Lower leg skin (tissue), 3 donors: ENCODE measurements around the gene STARD3.

Experiments
- CTCF ChIP-seq, 3 donors: fragments of 450-650 bp; IDR thresholded peaks; one replicate each; pipeline ENCODE4 v1.5.1; 2016; ENCODE audit warnings: antibody characterized with exemption in 3 of 3, mild to moderate bottlenecking in 3 of 3, moderate library complexity in 2 of 3
- POLR2A ChIP-seq, 2 donors: fragments of 450-650 bp; IDR thresholded peaks; one replicate each; pipeline ENCODE4 v1.6.1; 2016 to 2017; ENCODE audit warnings: antibody characterized with exemption in 2 of 2, mild to moderate bottlenecking in 1 of 2, moderate library complexity in 1 of 2

- TF ChIP-seq CTCF (IDR thresholded peaks at IDR 0.05) (no peak), POLR2A (IDR thresholded peaks at IDR 0.05) (no peak)
Observed at GRCh38 chr17:39618956-39619785, 17.8 kb upstream of the STARD3 start.
